Body of pancreas (tissue), 4 donors: Measurements from ENCODE around the gene ZNF687.

ENCODE experiments used
- POLR2A ChIP-seq, 3 donors: fragments of 450-650 bp; IDR thresholded peaks; one replicate each; pipeline ENCODE4 v1.6.1; 2016; ENCODE audit warnings: antibody characterized with exemption in 3 of 3, mild to moderate bottlenecking in 2 of 3
- TF ChIP-seq, protein P1 (sequence below), 7 experiments: fragments of 450-650 bp in 4 of 7; fragments of 200-600 bp in 3 of 7; sonication (generic) in 3 of 7; IDR thresholded peaks; one replicate each; pipeline ENCODE4 v1.5.1; 2016 to 2019; ENCODE audit warnings: antibody characterized with exemption in 7 of 7

DNA sequence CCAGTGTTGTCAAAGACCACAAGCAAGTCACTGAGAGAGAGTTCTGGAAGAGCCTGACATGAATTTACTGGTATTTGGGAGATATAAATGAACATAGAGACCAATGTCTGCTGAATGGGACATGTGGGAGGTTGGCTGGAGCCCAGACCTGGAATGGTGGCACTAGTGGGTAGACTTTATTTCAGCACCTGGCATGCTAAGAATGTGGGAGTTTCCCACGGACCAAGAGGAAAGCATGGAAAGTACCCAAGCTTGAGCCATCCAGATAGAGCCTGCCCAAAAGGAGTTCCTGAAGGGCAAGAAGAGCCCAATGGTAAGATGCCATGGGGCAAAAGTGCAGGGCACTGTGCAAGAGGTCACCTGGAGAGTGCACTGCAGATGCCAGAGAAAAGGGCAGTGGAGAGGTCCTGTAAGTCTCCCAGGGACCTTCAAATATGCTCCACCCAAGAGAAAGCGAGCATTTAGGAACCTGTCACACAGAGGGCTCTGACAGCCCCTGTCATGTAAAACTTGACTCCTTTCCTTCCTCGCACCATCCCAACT, 8.1 kb upstream of the ZNF687 start:
- TF ChIP-seq, protein P1, sequence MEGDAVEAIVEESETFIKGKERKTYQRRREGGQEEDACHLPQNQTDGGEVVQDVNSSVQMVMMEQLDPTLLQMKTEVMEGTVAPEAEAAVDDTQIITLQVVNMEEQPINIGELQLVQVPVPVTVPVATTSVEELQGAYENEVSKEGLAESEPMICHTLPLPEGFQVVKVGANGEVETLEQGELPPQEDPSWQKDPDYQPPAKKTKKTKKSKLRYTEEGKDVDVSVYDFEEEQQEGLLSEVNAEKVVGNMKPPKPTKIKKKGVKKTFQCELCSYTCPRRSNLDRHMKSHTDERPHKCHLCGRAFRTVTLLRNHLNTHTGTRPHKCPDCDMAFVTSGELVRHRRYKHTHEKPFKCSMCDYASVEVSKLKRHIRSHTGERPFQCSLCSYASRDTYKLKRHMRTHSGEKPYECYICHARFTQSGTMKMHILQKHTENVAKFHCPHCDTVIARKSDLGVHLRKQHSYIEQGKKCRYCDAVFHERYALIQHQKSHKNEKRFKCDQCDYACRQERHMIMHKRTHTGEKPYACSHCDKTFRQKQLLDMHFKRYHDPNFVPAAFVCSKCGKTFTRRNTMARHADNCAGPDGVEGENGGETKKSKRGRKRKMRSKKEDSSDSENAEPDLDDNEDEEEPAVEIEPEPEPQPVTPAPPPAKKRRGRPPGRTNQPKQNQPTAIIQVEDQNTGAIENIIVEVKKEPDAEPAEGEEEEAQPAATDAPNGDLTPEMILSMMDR (IDR thresholded peaks at IDR 0.05) = no peak
- no peak for TF ChIP-seq POLR2A (IDR thresholded peaks at IDR 0.05)
